CD8-positive, alpha-beta memory T cell (primary cell): Measurements from ENCODE around the gene ARID1B. TPM values are rescaled to one million over a fixed set of nuclear protein-coding genes. Genes with fewer than 3 reads are reported as not detected.

ENCODE experiments used
- CTCF ChIA-PET: fragments of 350-600 bp; sonication (Branson Sonifier 250); formaldehyde crosslinking; loops from one replicate; lab custom pipeline; 2021; ENCODE audit warnings: antibody characterized with exemption; lab: Charles Lee
- POLR2A ChIA-PET: fragments of 350-600 bp; sonication (Branson Sonifier 250); formaldehyde crosslinking; loops from one replicate; lab custom pipeline; 2021; ENCODE audit warnings: antibody characterized with exemption; lab: Charles Lee
- DNase-seq, 5 donors: peaks; one replicate each; pipeline versions ENCODE4 v3.0.0 to v3.0.0-alpha.2; 2020 to 2022; ENCODE audit warnings: mixed read lengths in 1 of 5
- H3K27ac ChIP-seq: one replicate; pipeline ENCODE4 v1.7.0; 2013; ENCODE audit warnings: low read depth, mild to moderate bottlenecking, low read length, moderate library complexity
- H3K27me3 ChIP-seq: 2 replicates; pipeline ENCODE4 v1.7.0; 2013; ENCODE audit warnings: low read length, mild to moderate bottlenecking; ENCODE audit not compliant: insufficient read depth, poor library complexity, severe bottlenecking
- H3K36me3 ChIP-seq: 2 replicates; pipeline ENCODE4 v1.7.0; 2013; ENCODE audit warnings: mild to moderate bottlenecking, low read length, moderate library complexity; ENCODE audit not compliant: insufficient read depth
- H3K4me1 ChIP-seq: 2 replicates; pipeline ENCODE4 v1.7.0; 2013; ENCODE audit warnings: mild to moderate bottlenecking, low read length, moderate library complexity; ENCODE audit not compliant: insufficient read depth
- H3K4me3 ChIP-seq: 2 replicates; pipeline ENCODE4 v1.7.0; 2013; ENCODE audit warnings: mild to moderate bottlenecking, low read length
- H3K9me3 ChIP-seq: 2 replicates; pipeline ENCODE4 v1.7.0; 2013; ENCODE audit warnings: mild to moderate bottlenecking, low read length
- H3K27ac Mint-ChIP-seq, 8 donors: one replicate each; pipeline ENCODE4 v1.8.0; 2020 to 2021; ENCODE audit warnings: mixed read lengths in 8 of 8, mild to moderate bottlenecking in 6 of 8, inconsistent platforms in 3 of 8, moderate library complexity in 3 of 8
- H3K27me3 Mint-ChIP-seq, 2 donors: one replicate each; pipeline ENCODE4 v1.8.0; 2020 to 2021; ENCODE audit warnings: mixed read lengths in 2 of 2, mild to moderate bottlenecking in 1 of 2, moderate library complexity in 1 of 2
- H3K36me3 Mint-ChIP-seq, 3 donors: one replicate each; pipeline ENCODE4 v1.8.0; 2020 to 2021; ENCODE audit warnings: mixed read lengths in 3 of 3, inconsistent platforms in 1 of 3, mild to moderate bottlenecking in 1 of 3
- H3K4me1 Mint-ChIP-seq, 3 donors: one replicate each; pipeline ENCODE4 v1.8.0; 2020 to 2021; ENCODE audit warnings: mixed read lengths in 3 of 3, inconsistent platforms in 1 of 3, mild to moderate bottlenecking in 1 of 3
- H3K4me3 Mint-ChIP-seq, 7 donors: one replicate each; pipeline ENCODE4 v1.8.0; 2020 to 2021; ENCODE audit warnings: mixed read lengths in 7 of 7, mild to moderate bottlenecking in 6 of 7, moderate library complexity in 4 of 7, inconsistent platforms in 2 of 7
- H3K9me3 Mint-ChIP-seq, 5 donors: one replicate each; pipeline ENCODE4 v1.8.0; 2020 to 2022; ENCODE audit warnings: mixed read lengths in 5 of 5, mild to moderate bottlenecking in 3 of 5, moderate library complexity in 2 of 5, inconsistent platforms in 1 of 5
- polyA plus RNA-seq: library from polyadenylated mRNA; unstranded; fragments of 300-500 nt; fragmentation: Illumina TruSeq; gene quantifications from one replicate; pipeline ENCODE4 v1.2.3, GENCODE V29; 2021
- total RNA-seq, 2 experiments: library from RNA; stranded (reverse); gene quantifications; one replicate each; pipeline ENCODE4 v1.2.3, GENCODE V29; 2021

The ARID1B gene
- total and polyA plus RNA-seq, 3 experiments from 2014 or later: 19.1 to 57.9 (median 53.0) TPM

GRCh38 chr6:157168471-157168870 lies 391.3 kb downstream of the ARID1B start:
- CTCF ChIA-PET: no interaction called here
- no peaks in the 10 kb centered on the region for H3K4me1 ChIP-seq
- no peak overlapping the region for H3K4me3 Mint-ChIP-seq
- peak overlapping the region in 1 of 8 donors; percentile 60 for H3K27ac Mint-ChIP-seq
- POLR2A ChIA-PET: no interaction called here
- H3K27me3 Mint-ChIP-seq: peaks cover 0 to 3% of the 10 kb centered on the region in 2 donors
- no peaks in the 10 kb centered on the region for H3K27me3 ChIP-seq
- H3K9me3 ChIP-seq: no peaks in the 10 kb centered on the region
- H3K27ac ChIP-seq: no peak overlapping the region
- H3K36me3 Mint-ChIP-seq: peaks cover 0 to 71% (median 20%) of the 10 kb centered on the region in 3 donors
- no peaks in the 10 kb centered on the region for H3K36me3 ChIP-seq
- H3K9me3 Mint-ChIP-seq: no peaks in the 10 kb centered on the region
- DNase-seq: no peak
- H3K4me3 ChIP-seq: no peak overlapping the region
- peaks cover 3 to 7% (median 5%) of the 10 kb centered on the region in 3 donors for H3K4me1 Mint-ChIP-seq

- no peaks in the 10 kb centered on the region for H3K36me3 ChIP-seq
- peaks cover 0 to 73% (median 20%) of the 10 kb centered on the region in 3 donors for H3K36me3 Mint-ChIP-seq
- ChIA-PET CTCF (no interaction called here), POLR2A (no interaction called here)
- no peak for DNase-seq
- H3K27me3 Mint-ChIP-seq: peaks cover 0 to 4% of the 10 kb centered on the region in 2 donors
- H3K27ac ChIP-seq: no peak overlapping the region
- no peak overlapping the region for H3K4me3 Mint-ChIP-seq
- H3K9me3 Mint-ChIP-seq: no peaks in the 10 kb centered on the region
- H3K4me1 ChIP-seq: no peaks in the 10 kb centered on the region
- peaks cover 3 to 5% (median 3%) of the 10 kb centered on the region in 3 donors for H3K4me1 Mint-ChIP-seq
- no peaks in the 10 kb centered on the region for H3K9me3 ChIP-seq
- no peaks in the 10 kb centered on the region for H3K27me3 ChIP-seq
- no peak overlapping the region for H3K4me3 ChIP-seq
- H3K27ac Mint-ChIP-seq: no peak overlapping the region
Measured at GRCh38 chr6:157169226-157169625, 392.0 kb downstream of the ARID1B start.

GRCh38 chr6:157169656-157170055 lies 392.5 kb downstream of the ARID1B start:
- Mint-ChIP-seq H3K27me3 (peaks cover 0 to 4% of the 10 kb centered on the region in 2 donors), H3K4me1 (peaks cover 3 to 5% (median 3%) of the 10 kb centered on the region in 3 donors), H3K4me3 (no peak overlapping the region), H3K27ac (no peak overlapping the region), H3K36me3 (peaks cover 0 to 70% (median 20%) of the 10 kb centered on the region in 3 donors), H3K9me3 (no peaks in the 10 kb centered on the region)
- POLR2A ChIA-PET: no interaction called here
- Histone ChIP-seq H3K27me3 (no peaks in the 10 kb centered on the region), H3K9me3 (no peaks in the 10 kb centered on the region), H3K36me3 (no peaks in the 10 kb centered on the region), H3K27ac (no peak overlapping the region), H3K4me1 (no peaks in the 10 kb centered on the region), H3K4me3 (no peak overlapping the region)
- DNase-seq: no peak
- CTCF ChIA-PET: no interaction called here

- Mint-ChIP-seq H3K4me3 (no peak overlapping the region), H3K4me1 (peaks cover 3 to 5% (median 3%) of the 10 kb centered on the region in 3 donors), H3K9me3 (no peaks in the 10 kb centered on the region), H3K27ac (peak overlapping the region in 2 of 8 donors; percentile 32 to 47), H3K27me3 (peaks cover 0 to 4% of the 10 kb centered on the region in 2 donors), H3K36me3 (peaks cover 0 to 72% (median 20%) of the 10 kb centered on the region in 3 donors)
- Histone ChIP-seq H3K36me3 (no peaks in the 10 kb centered on the region), H3K27ac (no peak overlapping the region), H3K9me3 (no peaks in the 10 kb centered on the region), H3K4me1 (no peaks in the 10 kb centered on the region), H3K4me3 (no peak overlapping the region), H3K27me3 (no peaks in the 10 kb centered on the region)
- ChIA-PET CTCF (no interaction called here), POLR2A (no interaction called here)
- no peak for DNase-seq
Measured at GRCh38 chr6:157170535-157170934, 393.4 kb downstream of the ARID1B start.

GRCh38 chr6:157171801-157172200 lies 394.6 kb downstream of the ARID1B start:
- Mint-ChIP-seq H3K27ac (peak overlapping the region in 2 of 8 donors; percentile 66 to 90), H3K4me3 (no peak overlapping the region), H3K9me3 (no peaks in the 10 kb centered on the region), H3K4me1 (peaks cover 3 to 5% (median 3%) of the 10 kb centered on the region in 3 donors), H3K27me3 (peaks cover 0 to 4% of the 10 kb centered on the region in 2 donors), H3K36me3 (peaks cover 0 to 67% (median 20%) of the 10 kb centered on the region in 3 donors)
- H3K4me1 ChIP-seq: no peaks in the 10 kb centered on the region
- POLR2A ChIA-PET: no interaction called here
- no peak for DNase-seq
- no peak overlapping the region for H3K27ac ChIP-seq
- CTCF ChIA-PET: no interaction called here
- H3K9me3 ChIP-seq: no peaks in the 10 kb centered on the region
- no peak overlapping the region for H3K4me3 ChIP-seq
- H3K27me3 ChIP-seq: no peaks in the 10 kb centered on the region
- H3K36me3 ChIP-seq: no peaks in the 10 kb centered on the region

- H3K27me3 ChIP-seq: no peaks in the 10 kb centered on the region
- H3K9me3 ChIP-seq: no peaks in the 10 kb centered on the region
- H3K27ac ChIP-seq: no peak overlapping the region
- CTCF ChIA-PET: interaction anchor here (0.6 kb wide), 1 partner anchor 266 kb away, joined by 3 read pairs; no protein-coding TSS in a partner anchor
- Mint-ChIP-seq H3K4me3 (no peak overlapping the region), H3K27me3 (peaks cover 0 to 4% of the 10 kb centered on the region in 2 donors), H3K27ac (peak overlapping the region in 2 of 8 donors; percentile 66 to 90), H3K9me3 (no peaks in the 10 kb centered on the region), H3K4me1 (peaks cover 3 to 7% (median 5%) of the 10 kb centered on the region in 3 donors), H3K36me3 (peaks cover 0 to 65% (median 19%) of the 10 kb centered on the region in 3 donors)
- POLR2A ChIA-PET: no interaction called here
- no peak overlapping the region for H3K4me3 ChIP-seq
- H3K4me1 ChIP-seq: no peaks in the 10 kb centered on the region
- no peak for DNase-seq
- H3K36me3 ChIP-seq: no peaks in the 10 kb centered on the region
Measured at GRCh38 chr6:157172231-157172701, 395.1 kb downstream of the ARID1B start.

- Histone ChIP-seq H3K4me3 (no peak overlapping the region), H3K36me3 (no peaks in the 10 kb centered on the region), H3K27ac (no peak overlapping the region), H3K4me1 (no peaks in the 10 kb centered on the region), H3K9me3 (no peaks in the 10 kb centered on the region), H3K27me3 (no peaks in the 10 kb centered on the region)
- CTCF ChIA-PET: interaction anchor here (0.6 kb wide), 1 partner anchor 267 kb away, joined by 3 read pairs; no protein-coding TSS in a partner anchor
- no peak for DNase-seq
- Mint-ChIP-seq H3K36me3 (peaks cover 0 to 62% (median 14%) of the 10 kb centered on the region in 3 donors), H3K4me3 (no peak overlapping the region), H3K9me3 (no peaks in the 10 kb centered on the region), H3K27me3 (peaks cover 0 to 4% of the 10 kb centered on the region in 2 donors), H3K27ac (peak overlapping the region in 2 of 8 donors; percentile 17 to 89), H3K4me1 (peaks cover 3 to 7% (median 5%) of the 10 kb centered on the region in 3 donors)
- POLR2A ChIA-PET: no interaction called here
Measured at GRCh38 chr6:157172830-157173536, 395.8 kb downstream of the ARID1B start.

- peaks cover 0 to 57% (median 9%) of the 10 kb centered on the region in 3 donors for H3K36me3 Mint-ChIP-seq
- H3K4me1 Mint-ChIP-seq: peaks cover 3 to 7% (median 5%) of the 10 kb centered on the region in 3 donors
- POLR2A ChIA-PET: no interaction called here
Measured at GRCh38 chr6:157173776-157174175, 396.6 kb downstream of the ARID1B start.

More at GRCh38 chr6:157173776-157174175, 396.6 kb downstream of the ARID1B start:
- no peak for DNase-seq
- Histone ChIP-seq H3K4me3 (no peak overlapping the region), H3K9me3 (no peaks in the 10 kb centered on the region), H3K27me3 (no peaks in the 10 kb centered on the region), H3K36me3 (no peaks in the 10 kb centered on the region), H3K4me1 (no peaks in the 10 kb centered on the region), H3K27ac (no peak overlapping the region)
- Mint-ChIP-seq H3K27me3 (peaks cover 0 to 4% of the 10 kb centered on the region in 2 donors), H3K9me3 (no peaks in the 10 kb centered on the region), H3K27ac (no peak overlapping the region), H3K4me3 (no peak overlapping the region)
- CTCF ChIA-PET: no interaction called here
